CD4-positive, alpha-beta T cell treated with Interleukin-15 for 4 hours (primary cell): ENCODE data around the gene ZAR1.

Source experiments
- DNase-seq: peaks from one replicate; pipeline ENCODE4 v3.0.0-alpha.2; 2020; ENCODE audit warnings: low spot score

Gene ZAR1

DNA sequence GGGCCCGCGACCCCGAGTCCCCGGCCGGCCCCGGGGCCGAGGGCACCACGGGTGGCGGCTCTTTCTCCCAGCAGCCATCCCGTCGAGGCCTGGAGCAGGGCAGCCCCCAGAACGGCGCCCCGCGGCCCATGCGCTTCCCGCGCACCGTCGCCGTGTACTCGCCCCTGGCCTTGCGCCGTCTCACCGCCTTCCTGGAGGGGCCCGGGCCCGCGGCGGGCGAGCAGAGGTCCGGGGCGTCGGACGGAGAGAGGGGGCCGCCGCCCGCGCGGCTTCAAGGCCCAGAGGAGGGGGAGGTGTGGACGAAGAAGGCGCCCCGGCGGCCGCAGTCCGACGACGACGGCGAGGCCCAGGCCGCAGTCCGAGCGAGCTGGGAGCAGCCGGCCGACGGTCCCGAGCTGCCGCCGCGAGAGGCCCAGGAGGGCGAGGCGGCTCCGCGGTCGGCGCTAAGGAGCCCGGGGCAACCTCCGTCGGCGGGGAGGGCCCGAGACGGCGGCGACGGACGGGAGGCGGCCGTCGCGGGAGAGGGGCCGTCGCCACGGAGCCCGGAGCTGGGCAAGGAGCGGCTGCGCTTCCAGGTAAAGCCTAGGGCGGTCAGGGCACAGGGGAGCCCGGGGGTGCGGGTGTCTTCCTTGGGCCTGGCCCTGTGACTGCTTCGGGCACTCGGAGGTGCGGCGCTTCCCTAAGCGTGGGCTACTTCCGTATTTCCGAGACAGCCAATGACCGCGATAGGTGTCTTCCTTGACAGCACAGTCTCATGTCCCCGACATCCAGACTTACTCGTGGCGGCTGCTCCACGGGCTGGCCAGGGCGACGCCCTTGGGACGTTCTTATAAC is 845 bp downstream of the ZAR1 start:
- no peak for DNase-seq

DNA sequence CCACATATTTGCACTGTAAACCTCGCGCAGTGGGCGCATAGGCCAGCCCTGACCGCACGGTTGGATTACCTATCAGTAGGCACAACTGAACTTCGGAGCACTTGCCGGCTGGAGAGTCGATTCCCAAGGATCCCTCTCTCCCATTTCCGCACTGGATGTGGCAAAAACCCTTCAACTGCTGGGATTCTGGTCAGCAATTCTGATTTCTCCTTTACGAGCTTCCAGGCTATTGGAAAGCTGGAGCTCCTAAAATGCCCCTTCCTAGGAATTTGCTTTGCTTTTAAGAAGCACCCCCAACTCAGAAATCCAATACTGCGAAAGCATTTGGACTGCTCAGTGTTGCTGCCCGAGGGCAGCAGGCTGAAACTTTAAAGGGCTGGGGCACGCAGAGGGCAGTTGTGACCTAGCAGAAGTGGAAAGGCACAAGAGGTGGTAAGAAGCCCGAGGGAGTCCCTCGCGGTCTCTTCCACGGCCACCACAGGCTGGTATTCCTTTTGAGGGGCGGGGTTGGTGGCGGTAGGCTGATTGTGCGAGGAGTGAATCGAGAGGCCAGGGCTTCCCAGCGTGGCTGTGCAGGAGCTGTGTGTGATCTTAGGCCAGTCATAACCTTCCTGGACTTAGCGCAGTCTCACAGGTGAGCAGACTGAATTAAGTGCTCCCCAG is 1.6 kb downstream of the ZAR1 start:
- no peak for DNase-seq

DNA sequence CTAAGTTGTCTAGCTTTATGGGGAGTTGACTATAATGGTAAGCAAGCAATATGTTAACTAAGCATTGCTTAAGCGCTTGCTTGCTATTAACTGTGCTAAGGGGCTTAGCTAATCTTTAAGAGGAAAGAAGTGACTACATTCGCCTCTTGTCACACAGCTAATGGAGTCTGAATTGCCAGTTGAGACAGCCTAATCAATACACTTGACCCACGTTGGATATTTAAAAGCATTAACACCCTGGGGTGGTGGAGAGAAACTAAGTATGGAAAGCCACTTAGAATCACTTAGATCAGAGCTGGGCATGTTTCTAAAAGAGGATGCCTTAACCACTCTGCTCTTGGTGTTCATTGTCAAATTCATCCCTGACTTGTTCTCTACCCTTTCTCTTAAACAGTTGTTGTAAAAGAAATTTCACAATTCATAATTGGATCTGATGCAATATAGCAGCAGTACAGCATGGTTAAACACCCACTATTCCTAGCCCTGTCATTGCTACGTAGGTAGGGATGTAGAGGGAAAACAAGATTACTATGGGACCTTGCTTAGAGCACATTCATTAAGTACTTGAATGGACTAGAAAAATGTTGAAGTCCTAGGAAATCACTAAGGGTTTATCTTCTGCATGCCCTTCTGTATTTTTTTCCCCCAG is 3.5 kb downstream of the ZAR1 start:
- DNase-seq = no peak

DNA sequence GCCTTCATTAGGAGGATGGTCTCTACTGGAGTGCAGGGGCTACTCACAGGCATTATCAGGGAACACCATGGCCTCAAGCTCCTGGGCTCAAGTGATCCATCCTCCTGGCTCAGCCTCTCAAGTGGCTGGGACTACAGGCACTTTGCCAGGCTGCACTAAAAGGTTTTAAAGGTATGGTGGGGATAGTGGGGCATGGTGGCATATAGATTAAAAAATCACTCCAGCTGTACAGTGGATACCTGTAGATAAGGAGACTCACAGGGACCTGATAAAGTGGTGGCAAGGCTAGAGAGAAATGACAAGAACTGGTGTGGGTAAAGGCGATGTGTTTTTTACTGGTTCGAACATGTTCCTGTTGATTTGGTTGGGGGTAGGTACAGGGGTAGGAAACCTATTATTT is 5.9 kb downstream of the ZAR1 start:
- no peak for DNase-seq

DNA sequence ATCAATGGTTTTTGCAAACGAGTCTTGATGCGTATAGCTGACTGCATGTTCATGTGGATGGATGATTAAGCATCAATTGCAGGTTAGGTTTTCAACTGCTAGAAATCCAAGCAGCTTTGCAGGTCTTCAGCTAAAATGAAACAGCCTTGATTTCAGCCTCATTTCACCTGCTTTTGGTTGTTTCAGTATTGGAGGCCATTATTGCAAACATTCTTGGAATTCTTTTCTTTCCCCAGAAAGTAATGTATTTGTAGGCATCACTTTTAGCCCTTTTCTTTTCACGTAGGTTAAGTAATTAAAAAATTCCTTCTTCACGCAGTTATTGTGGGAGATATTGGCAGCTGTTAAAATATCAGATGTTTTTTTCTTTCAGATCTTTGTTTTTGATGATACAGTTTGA is 8.8 kb downstream of the ZAR1 start:
- DNase-seq = no peak

DNA sequence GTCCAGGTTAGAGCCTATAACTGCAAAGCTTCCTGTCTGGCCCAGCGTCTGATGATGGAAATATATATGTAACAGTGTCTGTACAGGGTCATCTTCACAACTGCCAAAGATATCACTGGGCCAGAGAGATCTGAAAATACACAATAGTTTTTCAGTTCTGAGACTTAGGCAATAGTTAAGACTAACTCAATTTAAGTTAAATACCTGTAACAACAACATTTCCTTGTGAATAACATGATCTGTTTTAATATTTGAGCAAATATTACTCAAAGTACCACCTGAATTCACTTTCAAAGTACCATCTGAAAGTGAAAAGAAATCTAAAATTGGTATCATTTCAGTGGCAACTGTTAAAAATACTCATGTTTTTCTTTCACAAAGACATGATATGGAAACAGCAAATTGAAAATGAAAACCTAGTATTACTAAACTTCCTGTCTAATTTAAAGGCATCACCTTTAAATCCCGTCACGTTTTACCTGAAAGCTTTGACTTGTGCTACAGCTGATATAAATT is 9.6 kb downstream of the ZAR1 start:
- no peak for DNase-seq

DNA sequence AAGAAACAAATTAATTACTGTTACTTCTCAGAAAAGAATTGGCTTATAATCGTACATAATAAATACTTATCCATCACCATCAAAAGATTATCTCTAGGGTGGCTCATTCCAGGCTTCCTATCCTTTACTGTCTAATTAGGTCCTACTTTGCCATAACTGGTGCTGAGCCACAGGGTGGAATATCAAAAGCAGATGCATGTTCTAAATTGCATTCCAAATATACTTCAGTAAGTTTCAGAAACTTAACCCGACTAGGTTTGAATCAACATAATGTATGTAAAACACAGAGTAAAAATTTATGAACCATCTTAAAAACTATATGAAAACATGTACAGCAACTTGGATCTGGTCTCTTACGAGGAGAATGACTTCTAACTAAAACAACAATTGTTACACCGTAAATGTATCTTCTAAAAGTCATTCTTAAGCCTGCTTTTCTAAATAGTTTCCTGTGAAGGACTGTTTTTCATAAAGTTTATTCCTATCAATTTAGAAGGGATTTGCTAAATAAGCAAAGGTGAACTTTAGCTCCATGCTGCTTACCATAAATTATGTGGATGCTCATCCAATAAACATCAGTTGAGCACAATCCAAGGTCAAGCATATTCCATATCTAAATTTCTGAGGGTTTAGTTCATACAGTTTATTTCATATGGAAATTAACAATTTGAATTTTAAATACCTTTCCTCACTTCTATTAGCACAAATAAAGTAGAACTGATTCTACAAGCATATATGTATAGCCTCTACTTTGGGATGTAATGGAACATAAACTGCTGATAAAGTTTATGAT is 13.4 kb downstream of the ZAR1 start:
- no peak for DNase-seq

DNA sequence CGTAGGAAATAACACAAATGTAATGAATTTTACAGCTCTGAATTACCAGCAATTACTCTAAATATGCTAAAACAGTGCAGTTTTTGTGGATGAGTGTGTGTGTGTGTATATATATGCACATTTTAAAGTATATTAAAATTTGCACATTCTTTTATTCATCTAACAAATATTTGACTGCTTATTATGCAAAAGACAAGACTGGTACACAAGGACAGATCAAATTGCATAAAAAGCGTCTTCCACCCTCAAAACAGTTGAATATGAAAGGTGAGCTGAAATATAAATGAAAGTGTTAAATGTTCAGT is 13.9 kb downstream of the ZAR1 start:
- DNase-seq = no peak

DNA sequence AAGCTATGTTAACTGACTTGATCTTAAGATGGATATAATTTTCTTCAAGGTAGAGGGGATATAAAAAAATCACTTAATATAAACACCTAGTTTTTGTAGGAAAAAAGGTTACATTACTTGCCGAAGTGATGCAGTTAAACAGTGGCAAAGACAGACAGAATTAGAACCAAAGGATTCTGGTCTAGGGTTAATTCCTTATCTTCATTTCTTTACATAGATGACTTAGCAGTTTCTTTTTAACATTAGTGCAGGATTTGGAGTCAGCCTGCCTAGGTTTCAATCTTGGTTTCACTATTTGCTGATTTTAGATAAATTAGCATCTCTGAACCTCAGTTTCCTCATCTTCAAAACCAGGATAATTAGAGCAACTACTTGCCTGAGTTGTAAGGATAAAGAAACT is 14.3 kb downstream of the ZAR1 start:
- no peak for DNase-seq

DNA sequence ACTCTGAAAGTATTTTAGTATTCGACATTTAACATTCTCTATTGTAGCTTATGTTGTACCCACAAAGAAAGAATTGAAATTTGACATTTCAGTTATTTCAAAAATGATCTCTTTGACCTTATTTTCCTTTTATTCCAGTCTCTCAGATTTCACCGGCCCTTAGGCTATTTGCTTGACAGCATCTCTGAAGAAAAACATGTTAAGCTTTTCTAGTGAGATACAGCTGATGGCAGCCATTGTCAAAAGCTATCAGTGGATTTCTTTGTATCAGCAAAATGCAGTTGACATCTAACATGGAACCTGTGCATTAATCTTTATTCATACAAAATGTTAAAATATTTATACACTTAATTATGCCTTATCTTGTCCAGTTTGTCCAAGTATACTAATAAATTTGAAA is 16.7 kb downstream of the ZAR1 start:
- no peak for DNase-seq

DNA sequence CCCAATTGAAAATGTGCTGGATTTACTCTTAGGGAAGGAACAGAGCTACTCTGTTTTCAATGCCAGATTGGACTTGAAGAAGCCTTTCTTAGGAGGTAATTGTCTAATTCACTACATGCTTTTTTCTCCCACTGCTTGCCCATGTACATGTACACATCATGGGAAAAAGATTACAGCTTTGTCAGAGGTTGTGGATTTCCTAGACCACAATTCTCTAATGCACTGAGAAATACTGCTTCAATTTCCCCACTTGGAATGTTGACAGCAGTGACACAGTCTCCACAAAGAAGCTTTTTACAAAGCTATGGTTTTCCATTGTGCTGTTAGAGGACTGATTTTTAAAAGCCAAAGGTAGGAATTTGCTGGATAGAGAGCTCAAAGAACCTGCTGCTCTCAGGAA is 19.5 kb downstream of the ZAR1 start:
- no peak for DNase-seq

DNA sequence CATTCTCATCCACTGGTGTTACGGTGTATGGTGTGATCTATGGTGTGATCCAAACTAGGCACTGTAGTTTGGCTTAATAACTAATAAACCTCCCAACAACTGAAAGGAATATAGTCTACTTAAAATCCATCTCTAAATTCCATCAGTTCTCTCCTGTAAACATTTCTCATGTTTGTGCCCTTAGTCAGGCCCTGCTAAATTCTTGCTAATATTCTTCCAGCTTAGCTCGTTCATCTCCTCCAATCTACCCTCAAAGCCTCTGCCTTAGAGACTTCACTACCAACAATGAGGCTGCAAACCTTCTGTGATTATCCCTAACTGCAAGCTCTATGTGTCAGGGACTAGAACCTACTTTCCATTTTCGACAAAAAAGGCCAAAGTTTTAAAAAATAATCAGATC is 28.1 kb downstream of the ZAR1 start:
- no peak for DNase-seq

DNA sequence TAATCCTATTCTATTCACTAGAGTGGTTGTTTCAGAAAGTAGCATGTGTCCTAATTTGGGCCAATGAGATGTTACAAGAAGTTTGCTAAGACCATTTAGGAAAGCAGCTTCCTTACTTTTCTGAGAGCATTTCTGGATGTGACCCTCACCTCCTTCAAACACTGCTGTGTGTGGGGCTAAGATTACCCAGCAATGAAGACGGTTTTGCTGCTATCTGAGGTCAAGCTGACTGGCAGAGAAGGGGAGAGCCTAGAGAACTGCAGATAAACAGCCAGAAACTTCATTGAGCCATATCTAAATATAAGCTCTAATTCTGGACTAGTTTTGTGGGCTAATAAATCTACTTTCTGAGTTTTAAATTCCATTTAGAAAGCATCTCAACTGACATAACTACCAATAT is 36.4 kb downstream of the ZAR1 start:
- DNase-seq = no peak

DNA sequence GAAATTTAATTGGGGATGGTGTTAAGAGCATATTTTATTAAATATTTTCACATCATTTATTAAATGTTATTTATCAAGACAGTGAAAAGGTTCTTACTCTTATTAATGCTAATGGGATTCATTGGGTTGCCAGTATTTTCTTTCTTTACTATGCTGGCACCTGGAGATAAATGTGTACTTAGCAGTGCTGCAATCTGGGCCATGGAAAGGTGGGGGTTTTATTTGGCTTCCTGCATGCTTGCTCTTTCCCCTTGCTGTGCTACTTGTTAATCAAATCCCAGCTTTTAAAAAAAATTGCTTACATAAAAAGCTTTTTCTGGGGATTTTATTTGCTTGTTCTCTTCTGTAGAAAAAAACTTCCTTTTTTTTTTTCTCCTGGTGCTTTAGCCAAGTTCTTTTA is 48.3 kb downstream of the ZAR1 start:
- no peak for DNase-seq

DNA sequence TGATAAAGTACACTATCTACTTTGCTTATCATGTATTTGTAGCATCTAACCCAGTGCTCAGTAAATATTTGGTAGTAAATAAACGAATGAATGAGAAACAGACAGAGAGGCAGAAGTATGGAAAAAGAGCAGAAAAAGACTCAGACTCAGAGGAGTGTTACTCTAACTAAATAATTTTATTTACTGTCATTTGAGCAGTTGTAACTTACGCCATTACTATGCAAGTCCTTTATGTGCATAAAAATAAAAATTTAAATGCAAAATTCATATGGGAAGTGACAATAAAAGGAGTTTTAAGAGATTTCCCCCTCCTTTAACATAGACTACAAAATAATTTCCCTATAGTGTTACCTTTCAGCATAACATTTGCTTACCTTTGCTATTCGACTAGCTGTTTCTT is 49.5 kb downstream of the ZAR1 start:
- DNase-seq = no peak

DNA sequence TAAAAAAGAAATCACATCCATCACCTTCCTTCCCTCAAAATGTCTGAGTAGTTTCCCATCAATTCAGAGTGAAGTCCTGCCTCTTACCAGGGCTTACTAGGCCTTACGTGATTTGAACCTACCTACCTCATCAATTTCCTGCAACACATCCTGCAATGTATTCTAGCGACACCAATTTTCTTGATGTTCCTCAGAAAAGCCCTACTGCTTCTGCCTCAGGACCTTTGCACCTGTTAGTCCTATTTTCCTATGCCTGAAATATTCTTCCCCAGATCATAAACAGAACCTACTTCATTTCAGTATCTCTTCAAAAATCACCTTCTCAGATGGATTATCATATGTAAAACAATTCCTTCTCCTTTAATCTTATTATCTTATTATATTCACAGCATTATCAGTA is 52.8 kb downstream of the ZAR1 start:
- DNase-seq = no peak

DNA sequence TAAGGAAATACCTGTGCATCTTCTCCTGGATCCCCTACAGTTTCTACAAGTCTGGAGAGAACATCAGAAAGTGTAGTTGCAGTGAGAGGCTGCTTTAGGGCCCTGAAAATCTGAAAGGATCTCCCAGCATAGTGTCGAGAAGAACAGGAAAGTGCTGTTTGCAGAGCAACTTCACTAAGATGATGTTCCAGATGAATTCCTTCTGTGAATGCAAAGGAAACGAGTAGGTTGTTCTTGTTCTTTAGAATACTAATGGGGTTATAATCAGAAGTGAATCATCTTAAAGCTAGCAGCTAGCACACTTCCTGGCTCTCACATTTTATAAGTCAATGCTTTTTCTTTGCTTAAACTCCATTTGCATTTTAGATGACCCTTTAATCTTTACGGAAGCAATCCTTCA is 53.7 kb downstream of the ZAR1 start:
- DNase-seq = no peak
